Fibroblast of skin of scalp (primary cell): ENCODE results near the gene ZNF438.

ENCODE experiments used
- DNase-seq: peaks from one replicate; pipeline ENCODE4 v3.0.0-alpha.2; 2013

Gene ZNF438

DNA sequence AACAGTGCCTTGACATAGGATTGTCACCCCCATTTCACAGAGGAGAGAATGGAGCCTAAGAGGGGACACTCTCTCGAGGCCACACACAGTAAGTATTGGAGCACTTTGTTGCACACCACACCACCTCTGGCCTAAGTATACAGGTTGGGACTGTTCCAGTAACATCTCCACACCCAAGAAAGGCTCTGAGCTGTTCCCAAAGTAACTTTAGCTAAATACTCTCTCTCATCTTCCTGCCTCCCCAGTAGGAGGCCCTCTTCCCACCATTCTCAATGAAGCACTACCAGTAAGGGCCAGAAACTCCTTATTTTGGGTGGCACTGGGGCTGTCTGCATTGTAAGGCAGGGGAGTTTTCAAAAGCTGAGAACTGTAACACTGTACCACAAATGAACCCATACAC lies 189.5 kb downstream of the ZNF438 start:
- DNase-seq = no peak

DNA sequence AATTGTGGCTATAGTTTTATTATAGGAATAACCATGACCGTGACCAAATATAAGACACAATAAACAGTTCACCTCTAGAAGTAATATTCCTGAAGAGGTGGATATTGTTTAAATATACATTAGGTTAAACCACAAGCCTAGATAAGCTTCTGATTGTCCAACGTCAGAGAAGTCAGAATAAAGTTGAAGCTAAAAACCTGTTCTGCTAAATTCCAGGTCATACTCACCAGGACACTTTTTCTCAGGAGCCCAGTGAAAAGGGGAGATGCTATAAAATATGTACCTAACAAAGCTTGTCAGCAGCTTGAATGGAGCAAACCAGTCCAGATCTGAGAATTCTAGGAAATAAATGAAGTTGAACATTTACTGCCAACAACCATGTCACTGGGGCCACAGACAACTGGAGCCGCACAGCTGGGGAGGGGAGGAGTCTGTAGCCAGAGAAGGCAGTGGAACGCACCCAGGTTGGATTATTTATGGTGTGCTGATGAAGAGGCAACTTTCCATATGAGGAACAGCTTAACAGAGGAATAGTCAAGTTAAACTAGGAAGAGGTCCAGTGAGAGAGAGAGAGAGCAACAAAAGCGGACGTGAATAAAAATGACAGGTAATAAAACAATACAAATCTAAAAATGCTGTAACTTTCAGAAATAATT lies 191.1 kb downstream of the ZNF438 start:
- no peak for DNase-seq

DNA sequence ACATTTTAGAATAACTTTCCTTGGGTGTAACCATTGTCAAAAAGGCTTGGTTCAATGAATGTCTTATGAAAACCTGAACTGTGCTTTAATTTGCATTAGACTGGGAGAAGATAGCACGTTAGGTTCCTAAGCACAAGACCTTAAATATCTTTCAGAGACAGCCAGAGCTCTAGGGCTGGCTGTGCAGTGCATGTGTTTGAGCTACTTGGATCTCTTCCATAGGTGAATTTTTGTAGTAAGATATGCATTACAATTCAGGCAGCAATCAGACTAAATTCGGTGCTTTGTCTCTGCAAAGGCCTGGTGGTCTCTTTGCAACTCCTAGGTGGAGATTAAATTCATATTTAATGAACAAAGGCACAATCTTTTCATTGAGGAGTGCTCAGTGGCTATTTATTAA lies 192.0 kb downstream of the ZNF438 start:
- no peak for DNase-seq

DNA sequence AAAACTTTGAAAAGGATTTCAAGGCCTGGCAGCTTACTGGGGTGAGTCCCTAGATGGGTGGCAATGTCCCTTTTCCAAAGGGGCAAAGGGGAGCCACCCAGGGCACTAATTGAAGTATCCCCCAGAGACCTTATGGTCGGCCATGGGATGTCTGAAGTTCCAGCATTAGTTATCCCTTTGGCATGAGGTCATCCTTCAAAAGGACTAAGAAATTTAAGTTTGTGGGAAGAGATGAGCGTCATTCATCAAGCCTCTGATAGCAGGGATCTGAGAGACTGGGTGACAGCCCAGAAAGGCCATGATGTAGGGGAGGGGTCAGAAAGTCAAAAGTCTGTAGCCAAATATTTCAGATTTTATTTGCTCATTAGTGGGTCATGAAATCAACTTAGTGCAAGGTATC lies 195.3 kb downstream of the ZNF438 start:
- peak; percentile 50 for DNase-seq

DNA sequence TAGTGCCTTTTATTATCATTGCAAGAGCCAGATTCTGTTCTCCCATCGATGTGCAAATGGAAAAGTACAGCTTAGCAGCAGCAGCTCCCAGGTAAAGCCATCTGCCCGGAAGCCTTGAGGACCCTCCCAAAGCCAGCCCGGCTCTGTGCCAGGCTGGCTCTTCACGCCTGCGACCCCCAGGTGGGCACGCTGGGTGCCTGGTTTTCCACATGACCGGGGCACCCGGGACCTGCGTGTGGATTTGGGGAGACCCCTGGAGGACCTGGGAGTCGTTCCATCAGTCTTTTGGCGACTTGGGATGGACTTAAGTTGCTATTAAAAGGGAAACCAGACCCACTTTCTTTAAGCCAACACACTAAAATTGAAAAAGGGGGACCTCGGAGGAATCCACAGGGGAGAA lies 196.5 kb downstream of the ZNF438 start:
- no peak for DNase-seq

DNA sequence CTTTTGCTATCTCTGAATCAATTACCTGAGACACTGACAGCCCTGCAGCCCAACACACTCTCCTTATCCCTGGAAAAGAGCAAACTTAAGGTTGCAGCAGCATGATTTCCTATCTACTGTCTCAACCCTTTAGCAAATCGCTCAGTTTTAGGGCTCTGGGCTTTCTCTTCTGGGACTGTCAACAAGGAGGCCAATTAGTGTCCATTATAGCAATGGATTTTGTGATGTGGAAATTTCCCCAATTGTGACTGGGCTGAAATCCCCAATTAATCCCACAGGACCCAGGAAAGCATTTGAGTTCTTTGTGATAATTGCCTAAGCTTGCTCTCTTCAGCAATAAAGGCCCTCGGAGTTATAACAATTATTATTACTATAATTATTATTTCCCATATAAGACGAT lies 197.0 kb downstream of the ZNF438 start:
- no peak for DNase-seq

DNA sequence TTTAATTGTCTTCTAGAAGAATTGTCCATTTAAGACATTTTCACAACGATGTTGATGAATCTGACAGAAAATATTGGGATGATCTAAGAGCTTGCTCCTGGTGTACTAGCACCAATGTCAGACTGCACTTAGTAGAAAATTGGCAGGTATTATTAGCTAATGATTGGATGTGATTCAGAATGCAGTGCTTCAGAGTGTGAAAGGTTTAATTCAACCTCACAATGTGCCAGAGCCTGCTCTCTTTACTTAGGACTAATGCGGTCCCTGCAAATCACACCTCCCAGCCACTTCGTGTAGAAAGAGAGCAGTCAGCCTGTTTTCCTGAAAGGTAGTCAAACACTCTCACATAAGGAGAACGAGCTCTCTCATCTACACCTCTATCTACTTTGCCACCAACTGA lies 197.5 kb downstream of the ZNF438 start:
- no peak for DNase-seq

DNA sequence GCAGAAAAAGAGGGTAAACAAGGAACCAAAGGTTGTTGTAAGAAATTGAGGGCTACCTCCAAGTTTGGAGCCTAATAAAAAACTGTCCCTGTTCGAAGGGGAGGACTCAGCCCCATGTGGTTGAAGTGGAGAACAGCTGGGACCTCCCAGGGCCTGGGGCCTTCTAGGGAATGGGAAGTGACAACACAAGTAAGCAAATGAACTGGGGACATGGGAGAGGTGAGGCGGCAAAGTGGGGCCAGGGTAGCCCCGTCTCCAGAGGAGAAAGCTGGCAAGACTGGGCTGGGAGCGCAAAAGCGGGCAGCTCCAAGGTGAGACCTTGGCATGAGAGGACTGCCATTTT lies 198.1 kb downstream of the ZNF438 start:
- DNase-seq = no peak

DNA sequence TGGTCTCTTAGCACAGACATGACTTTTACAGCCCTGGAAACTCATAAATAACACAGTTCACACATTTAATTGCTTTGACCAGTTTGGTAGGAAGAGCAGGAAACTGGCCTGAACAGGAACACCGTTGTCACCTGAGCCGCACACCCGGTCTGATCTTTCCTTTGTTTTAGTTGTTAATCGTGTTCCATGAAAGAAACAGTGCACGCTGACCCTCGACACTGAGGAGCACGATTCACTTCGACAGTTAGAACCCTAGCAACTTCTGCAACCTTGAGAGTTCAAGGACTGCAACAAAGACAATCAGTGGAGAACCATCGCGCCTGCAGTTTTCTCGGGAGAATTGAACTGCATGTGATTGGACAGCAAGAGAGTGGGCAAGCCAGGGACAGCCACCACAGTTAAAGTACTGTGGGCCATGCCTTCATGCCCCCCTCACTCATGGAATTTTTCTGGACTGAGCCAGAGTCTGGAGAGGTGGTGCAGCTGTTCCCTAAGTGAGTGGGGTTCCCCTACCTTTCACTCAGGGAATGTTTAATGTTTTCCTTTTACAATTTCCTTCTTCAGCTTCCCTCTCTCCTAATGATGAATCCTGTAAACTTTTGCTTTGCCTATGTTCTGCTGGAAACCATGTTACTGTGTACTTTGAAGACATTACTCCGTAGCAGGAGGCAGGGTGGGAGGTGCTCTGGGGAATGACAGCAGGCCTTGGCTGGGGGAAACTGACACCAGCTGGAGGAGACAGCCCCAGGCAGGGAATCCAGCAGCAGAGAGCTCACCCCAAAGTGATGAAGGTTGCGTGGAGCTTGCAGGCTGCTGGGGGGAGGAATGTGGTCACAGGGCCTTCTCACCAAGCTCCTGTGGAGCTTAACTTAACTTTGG lies 198.7 kb downstream of the ZNF438 start:
- no peak for DNase-seq

DNA sequence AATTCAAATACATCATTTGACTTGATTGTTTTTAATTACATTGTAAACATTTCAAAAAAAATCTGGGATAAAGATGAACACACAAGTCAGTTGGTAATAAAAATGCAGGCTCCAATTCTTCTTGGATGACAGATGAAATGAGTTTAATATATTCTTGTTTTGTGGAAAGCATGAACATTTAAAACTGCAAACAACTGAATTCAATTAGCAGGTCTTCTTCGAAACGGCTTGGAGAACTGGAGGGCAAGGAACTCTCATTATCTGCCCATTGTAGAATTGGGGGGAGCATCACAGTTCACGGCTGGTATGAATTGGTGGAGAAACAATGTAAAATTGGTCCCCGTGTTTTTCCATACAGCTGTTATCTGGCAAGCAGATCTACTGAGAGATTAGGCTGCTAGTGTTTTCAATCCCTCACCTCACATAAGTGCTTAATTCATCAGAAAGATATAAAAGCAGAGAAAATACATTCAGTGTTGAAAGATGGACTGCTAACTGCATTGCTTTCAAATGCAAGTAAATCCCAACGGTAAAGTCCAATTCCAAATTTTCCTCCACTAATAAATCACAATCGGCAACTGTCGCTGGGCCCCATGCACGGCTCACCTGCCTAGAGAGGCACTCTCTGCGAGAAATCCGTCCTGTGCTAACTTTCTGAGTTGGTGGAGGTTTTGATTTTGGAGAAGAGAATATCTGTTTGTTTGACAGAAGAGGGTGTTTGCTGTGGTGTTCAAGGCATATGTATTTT lies 199.5 kb downstream of the ZNF438 start:
- DNase-seq = no peak

DNA sequence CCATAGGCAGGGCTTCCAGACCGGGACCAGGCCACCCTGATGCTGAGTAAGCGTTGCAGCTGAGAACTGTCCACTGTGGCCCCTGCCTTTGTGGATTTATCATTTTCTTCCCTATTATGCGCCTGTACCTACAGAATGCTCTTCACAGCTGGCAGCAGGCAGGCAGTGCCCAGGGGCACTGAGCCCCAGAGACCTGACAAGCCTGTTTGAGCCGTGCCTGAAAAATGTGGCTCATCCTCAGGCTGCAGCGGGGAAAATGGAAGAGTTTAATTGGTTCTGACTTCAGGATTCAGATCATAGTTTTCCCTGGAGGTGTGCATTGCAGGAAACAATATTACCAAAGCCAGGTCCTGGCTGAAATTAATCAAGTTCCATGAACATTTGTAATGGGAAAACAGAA lies 200.2 kb downstream of the ZNF438 start:
- no peak for DNase-seq

DNA sequence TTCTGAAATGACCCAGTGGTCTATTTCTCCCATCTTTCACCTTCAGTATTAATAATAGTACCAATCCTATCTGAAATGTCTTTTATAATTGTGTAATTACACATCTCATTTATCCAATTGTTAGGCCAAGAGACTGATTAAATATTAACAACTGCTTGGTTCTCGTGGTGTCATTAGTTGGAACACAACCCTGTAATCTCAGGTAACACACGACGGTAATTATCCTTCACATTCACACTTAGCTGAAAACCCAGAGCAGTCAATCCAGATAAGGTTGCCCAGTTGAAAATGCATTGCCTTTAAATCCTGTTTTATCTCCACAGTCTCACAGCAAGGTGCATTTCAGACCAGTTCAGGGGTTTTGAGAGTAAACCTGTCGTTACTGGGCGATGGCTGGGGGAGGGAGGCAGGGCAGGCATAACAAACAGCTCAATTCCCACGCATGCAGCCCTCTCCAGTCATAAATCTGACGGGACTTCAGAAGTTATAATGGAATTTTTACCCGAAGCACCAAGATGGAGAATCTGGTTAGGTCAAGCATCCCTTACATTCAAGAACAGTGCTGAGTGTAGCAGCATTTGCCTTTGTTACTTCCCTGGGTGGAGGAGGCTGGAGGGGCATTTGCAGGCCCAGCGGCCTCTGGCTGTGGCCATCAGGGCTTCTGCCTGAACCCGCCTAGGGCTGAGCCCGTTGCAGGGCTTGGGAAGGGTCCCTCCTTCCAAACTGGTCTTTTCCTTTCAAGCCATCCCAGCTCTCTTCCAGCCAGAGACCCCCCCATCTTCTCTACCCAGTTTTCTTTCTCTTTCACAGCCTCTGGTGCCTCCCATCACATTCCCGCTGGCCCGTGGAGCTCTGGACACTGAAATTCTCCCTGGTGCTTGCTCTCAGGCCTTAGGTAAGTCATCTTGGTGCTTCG lies 201.1 kb downstream of the ZNF438 start:
- no peak for DNase-seq

DNA sequence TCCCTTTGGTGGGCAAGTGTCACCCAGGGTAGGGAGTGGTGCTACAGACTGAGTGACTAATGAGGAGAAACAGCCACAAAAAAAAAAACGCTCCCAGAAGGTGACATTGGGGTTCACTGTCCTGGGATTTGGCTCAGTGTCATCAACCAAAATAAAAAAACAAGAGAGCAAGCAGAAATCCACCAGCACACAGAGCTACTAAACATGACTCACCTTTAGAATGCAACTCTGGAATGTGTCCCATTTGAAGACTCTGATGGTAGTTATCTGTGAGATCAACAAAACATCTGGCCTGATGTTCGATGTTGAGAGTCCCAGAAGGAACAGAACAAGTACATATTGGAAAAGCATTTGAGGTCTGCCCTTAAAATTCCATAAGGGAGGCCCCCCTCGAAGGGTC lies 201.8 kb downstream of the ZNF438 start:
- DNase-seq = peak; percentile 50

DNA sequence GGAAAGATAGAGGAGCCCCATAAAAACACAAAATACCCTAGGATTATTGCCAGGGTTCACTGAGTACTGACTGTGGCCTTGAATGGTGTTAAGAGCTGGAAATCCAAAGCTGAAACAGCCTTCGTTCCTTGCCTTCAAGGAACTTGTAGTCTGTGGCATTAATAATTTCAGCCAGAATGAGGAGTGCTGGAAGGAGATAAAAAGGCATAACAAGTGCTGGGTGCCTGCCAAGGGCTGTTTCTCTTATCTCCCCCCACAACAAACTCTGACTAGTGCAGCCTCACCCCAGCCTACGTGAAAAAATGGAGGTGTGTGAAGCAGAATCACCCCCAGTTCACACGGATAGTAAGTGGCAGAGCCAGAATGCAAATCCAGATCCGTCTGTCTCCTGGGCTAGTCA lies 203.0 kb downstream of the ZNF438 start:
- DNase-seq = no peak

DNA sequence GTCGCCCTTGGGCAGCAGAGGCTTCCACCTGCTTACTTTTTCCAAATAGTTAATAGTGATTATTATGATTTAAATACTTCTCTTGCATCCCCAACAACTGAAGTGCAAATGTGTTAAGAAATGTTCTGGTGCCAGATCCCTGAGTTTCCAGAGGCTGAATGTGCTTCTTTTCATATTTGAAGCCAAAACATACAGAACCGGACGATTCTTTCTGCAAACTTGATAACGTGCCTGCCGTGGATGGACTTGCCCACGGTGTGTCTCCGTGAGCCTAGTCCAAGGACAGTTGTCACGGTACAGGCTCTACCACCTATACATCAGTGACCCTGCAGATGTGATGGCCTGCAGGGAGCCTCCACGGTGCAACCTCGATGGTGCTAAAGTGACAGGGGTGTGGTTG lies 203.5 kb downstream of the ZNF438 start:
- no peak for DNase-seq

DNA sequence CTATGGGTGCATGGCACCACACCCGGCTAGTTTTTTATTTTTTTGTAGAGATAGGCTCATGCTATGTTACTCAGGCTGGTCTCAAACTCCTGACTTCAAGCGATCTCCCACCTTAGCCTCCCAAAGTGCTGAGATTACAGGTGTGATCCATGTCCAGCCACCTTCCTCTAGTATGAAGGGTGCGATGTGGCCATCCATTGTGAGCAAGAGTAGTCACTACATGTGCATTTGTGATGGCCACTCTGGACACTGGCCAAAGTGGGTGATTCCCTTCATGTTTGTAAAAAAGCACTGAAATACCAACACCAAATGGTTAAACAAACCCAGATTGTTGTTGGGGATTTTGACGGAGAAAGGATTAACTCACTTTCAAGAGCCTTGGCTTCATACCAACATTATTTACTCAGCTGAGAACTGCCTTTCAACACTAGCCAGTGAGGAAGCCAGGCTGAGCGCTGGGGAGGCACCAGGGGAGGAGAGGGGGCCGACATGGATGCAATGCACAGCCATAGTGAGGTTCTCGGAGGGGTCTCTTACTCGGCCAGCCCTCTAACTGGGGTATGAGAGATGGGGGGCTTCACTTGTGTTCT lies 204.0 kb downstream of the ZNF438 start:
- DNase-seq = peak; percentile 51

DNA sequence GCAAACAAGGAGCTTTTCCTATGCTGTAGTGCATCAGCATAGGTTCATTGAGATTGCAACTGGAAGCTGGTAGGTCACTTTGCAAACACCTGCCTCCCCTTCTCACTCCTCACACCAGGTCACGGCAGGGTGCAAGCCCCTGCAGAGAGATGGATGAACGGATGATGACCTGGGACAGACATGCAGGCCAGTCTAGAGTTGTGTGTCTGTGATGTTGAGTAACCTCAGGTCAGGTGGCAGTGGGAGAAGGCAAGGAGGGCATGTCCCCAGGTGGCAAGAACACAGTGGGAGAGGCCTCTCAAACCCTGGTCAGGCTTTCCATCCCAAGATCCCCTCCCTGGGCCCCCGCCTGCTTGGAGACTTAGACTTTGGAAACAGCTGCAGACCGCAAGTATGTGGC lies 205.0 kb downstream of the ZNF438 start:
- no peak for DNase-seq

DNA sequence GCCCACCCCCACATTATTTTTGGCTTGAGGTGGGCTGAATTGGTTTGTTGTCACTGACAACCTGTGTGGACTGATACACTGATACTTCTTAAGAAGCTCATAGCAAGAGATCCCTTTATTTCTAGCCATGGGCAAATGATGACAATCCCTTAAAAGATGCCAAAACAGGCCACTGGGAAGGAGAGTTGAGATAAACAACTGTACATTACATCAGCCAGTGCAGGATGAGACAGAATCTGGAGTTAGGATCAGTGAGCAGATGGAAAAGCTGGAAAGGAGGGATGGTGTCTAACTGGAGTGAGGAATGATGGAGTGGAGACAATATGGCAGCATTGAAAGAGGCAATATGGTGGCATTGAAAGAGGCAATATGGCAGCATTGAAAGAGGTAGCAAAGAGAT lies 206.2 kb downstream of the ZNF438 start:
- no peak for DNase-seq

DNA sequence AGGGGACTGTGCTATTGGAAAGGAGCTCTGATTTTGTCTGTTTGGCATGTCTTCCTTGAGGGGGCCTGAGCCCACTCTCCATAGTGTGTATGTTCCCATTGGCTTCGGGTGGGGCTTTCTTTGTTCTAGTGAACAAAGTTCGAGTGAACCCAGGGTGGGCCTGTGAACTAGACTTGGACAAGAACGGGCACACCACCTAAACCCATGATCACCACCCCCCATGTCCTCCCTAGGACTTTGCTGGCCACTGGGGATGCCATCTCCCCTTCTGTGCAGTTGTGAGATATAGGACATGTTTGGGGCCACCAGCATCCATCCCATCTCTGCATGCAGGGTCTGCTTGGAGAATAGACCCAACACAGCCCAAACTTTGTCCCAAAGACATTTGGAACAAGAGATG lies 206.6 kb downstream of the ZNF438 start:
- no peak for DNase-seq

DNA sequence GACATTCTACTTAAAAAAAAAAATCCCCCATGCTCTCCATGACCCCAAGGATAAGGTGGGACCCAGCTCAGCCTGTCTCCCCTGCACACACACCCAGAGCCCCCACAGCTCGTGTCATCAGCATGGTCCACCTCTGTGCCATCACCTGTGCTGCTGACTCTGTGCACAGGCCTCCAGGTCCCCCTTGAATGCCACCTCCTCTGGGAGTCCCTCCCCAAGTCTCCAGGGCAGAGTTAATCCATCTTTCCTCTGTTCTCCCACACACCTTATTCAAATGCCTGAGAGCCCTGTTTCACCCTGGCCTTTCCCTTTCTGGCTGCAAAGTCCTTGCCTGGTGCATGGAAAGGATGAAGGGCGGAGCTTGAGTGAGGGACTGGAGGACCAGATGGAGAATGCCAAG lies 208.0 kb downstream of the ZNF438 start:
- DNase-seq = no peak

DNA sequence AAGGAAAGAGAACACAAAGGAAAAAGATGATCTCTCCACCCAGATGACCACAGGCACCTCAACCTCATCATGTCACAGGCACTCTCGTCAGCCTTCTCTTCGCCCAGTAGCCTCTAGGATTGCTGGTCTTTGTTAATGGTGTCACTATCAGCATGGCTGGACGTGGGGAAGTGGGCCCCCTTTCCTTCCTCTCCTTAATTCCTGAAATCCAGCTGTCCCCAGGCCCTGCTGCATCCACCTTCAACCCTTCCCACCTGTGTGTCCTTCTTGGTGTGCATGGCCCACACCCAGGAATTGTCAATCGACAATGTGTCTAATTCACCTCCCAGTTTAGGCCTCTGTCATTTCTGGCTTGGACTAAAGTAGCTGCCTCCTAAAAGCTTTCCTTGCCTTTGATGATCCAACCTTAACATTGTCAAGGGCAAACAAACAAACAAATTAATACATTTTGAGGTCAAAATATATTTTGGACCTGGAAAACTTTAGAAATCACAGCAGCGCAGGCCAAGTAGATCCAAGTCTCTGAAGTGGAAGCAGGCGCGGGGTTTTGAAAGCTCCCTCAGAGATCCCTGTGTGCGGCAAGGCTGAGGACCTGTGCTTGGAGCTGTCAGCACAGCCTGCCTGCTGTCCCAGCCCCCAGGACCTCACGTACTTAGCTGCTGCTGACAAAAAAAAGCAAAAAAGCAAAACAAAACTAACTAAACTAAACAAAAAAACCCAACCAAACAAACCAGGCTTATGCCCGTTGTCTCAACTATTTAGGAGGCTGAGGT lies 208.8 kb downstream of the ZNF438 start:
- DNase-seq = no peak
